Measurements from ENCODE around the gene KDM3B. TPM values are rescaled to one million over a fixed set of nuclear protein-coding genes. Genes with fewer than 3 reads are reported as not detected.
A peak's percentile ranks its signal among the peaks of the same experiment; 100 is the strongest.

KDM3B gene
- total and polyA plus RNA-seq, 7 donors = 11.7 to 58.3 (median 52.7) TPM

GRCh38 chr5:138466900-138467710, 114.6 kb downstream of the KDM3B start:
- Histone ChIP-seq H3K4me1 (peaks cover 5% of the 10 kb centered on the region), H3K9me3 (no peaks in the 10 kb centered on the region), H3K27ac (no peak overlapping the region), H3K4me3 (peak overlapping the region; percentile 93), H3K36me3 (ENCODE audit: insufficient read depth in 1 of 2, low read depth in 1 of 2) (peaks cover 4 to 6% of the 10 kb centered on the region in 2 donors), H3K27me3 (ENCODE audit: insufficient read depth in 3 of 3, low read length in 2 of 3) (no peaks in the 10 kb centered on the region)
- TF ChIP-seq, protein P1, sequence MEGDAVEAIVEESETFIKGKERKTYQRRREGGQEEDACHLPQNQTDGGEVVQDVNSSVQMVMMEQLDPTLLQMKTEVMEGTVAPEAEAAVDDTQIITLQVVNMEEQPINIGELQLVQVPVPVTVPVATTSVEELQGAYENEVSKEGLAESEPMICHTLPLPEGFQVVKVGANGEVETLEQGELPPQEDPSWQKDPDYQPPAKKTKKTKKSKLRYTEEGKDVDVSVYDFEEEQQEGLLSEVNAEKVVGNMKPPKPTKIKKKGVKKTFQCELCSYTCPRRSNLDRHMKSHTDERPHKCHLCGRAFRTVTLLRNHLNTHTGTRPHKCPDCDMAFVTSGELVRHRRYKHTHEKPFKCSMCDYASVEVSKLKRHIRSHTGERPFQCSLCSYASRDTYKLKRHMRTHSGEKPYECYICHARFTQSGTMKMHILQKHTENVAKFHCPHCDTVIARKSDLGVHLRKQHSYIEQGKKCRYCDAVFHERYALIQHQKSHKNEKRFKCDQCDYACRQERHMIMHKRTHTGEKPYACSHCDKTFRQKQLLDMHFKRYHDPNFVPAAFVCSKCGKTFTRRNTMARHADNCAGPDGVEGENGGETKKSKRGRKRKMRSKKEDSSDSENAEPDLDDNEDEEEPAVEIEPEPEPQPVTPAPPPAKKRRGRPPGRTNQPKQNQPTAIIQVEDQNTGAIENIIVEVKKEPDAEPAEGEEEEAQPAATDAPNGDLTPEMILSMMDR (IDR thresholded peaks at IDR 0.05) = no peak
- ATAC-seq (no peak), DNase-seq (no peak)
- intact Hi-C loops (cut with DNase I) = loop anchor here in 1 of 2 donors (2.0 to 5.0 kb wide), 2 partner anchors 22 to 35 kb away; no protein-coding TSS in a partner anchor
- WGBS, 3 donors = 92 to 94% (median 94%) methylated on average over 45 of the region's 45 CpGs

- Histone ChIP-seq H3K27ac (no peak overlapping the region), H3K4me3 (peak overlapping the region; percentile 93), H3K27me3 (ENCODE audit: insufficient read depth in 3 of 3, low read length in 2 of 3) (no peaks in the 10 kb centered on the region), H3K4me1 (peaks cover 5% of the 10 kb centered on the region), H3K36me3 (ENCODE audit: insufficient read depth in 1 of 2, low read depth in 1 of 2) (peaks cover 4 to 6% of the 10 kb centered on the region in 2 donors), H3K9me3 (no peaks in the 10 kb centered on the region)
- ATAC-seq = no peak
- intact Hi-C loops (cut with DNase I) = loop anchor here in 1 of 2 donors (2.0 to 5.0 kb wide), 2 partner anchors 21 to 35 kb away; no protein-coding TSS in a partner anchor
- no peak for DNase-seq
- WGBS, 3 donors = 83 to 90% (median 90%) methylated on average over 14 of the region's 14 CpGs
- TF ChIP-seq, protein P1 (IDR thresholded peaks at IDR 0.05) = no peak
These were observed 115.2 kb downstream of the KDM3B start for GRCh38 chr5:138467711-138468132.

DNA sequence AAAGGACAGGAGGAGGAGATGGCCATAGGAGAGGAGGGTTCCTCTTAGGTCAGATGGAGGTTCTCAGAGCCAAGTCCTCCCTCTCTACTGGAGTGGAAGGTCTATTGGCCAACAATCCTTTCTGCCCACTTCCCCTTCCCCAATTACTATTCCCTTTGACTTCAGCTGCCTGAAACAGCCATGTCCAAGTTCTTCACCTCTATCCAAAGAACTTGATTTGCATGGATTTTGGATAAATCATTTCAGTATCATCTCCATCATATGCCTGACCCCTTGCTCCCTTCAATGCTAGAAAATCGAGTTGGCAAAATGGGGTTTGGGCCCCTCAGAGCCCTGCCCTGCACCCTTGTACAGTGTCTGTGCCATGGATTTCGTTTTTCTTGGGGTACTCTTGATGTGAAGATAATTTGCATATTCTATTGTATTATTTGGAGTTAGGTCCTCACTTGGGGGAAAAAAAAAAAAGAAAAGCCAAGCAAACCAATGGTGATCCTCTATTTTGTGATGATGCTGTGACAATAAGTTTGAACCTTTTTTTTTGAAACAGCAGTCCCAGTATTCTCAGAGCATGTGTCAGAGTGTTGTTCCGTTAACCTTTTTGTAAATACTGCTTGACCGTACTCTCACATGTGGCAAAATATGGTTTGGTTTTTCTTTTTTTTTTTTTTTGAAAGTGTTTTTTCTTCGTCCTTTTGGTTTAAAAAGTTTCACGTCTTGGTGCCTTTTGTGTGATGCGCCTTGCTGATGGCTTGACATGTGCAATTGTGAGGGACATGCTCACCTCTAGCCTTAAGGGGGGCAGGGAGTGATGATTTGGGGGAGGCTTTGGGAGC, 115.9 kb downstream of the KDM3B start:
- Histone ChIP-seq H3K36me3 (ENCODE audit: insufficient read depth in 1 of 2, low read depth in 1 of 2) (peaks cover 4 to 6% of the 10 kb centered on the region in 2 donors), H3K4me3 (peak overlapping the region; percentile 93), H3K9me3 (no peaks in the 10 kb centered on the region), H3K27me3 (ENCODE audit: insufficient read depth in 3 of 3, low read length in 2 of 3) (no peaks in the 10 kb centered on the region), H3K27ac (no peak overlapping the region), H3K4me1 (peaks cover 5% of the 10 kb centered on the region)
- WGBS, 3 donors = 90 to 92% (median 91%) methylated on average over 7 of the region's 7 CpGs
- ATAC-seq (no peak), DNase-seq (no peak)
- TF ChIP-seq, protein P1 (IDR thresholded peaks at IDR 0.05) = no peak
- intact Hi-C loops (cut with DNase I) = loop anchor here in 1 of 2 donors (5.0 kb wide), 1 partner anchor 34 kb away; no protein-coding TSS in a partner anchor

DNA sequence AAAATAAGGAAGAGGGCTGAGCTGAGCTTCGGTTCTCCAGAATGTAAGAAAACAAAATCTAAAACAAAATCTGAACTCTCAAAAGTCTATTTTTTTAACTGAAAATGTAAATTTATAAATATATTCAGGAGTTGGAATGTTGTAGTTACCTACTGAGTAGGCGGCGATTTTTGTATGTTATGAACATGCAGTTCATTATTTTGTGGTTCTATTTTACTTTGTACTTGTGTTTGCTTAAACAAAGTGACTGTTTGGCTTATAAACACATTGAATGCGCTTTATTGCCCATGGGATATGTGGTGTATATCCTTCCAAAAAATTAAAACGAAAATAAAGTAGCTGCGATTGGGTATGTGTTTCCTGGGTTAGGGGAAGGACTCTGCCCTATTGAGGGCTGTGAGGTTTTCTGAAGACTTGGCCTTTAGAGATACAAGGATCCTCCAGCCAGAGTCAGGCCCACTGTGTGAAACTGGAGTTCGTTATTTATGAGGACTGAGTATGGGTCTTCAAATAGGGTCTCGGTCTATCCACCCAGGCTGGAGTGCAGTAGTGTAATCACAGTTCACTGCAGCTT, 116.6 kb downstream of the KDM3B start:
- TF ChIP-seq, protein P1 (IDR thresholded peaks at IDR 0.05) = no peak
- Histone ChIP-seq H3K9me3 (no peaks in the 10 kb centered on the region), H3K27ac (no peak overlapping the region), H3K4me3 (no peak overlapping the region), H3K27me3 (ENCODE audit: insufficient read depth in 3 of 3, low read length in 2 of 3) (no peaks in the 10 kb centered on the region), H3K4me1 (peaks cover 5% of the 10 kb centered on the region), H3K36me3 (ENCODE audit: insufficient read depth in 1 of 2, low read depth in 1 of 2) (peaks cover 4 to 6% of the 10 kb centered on the region in 2 donors)
- ATAC-seq (no peak), DNase-seq (no peak)
- intact Hi-C loops (cut with DNase I) = loop anchor here in 1 of 2 donors (5.0 kb wide), 1 partner anchor 33 kb away; no protein-coding TSS in a partner anchor
- 87 to 92% (median 91%) methylated on average over 8 of the region's 8 CpGs for WGBS, 3 donors

All from psoas muscle (tissue), 8 donors.